HepG2 (cell line): ENCODE measurements around the gene KRTAP10-5. TPM values are rescaled to one million over a fixed set of nuclear protein-coding genes. Genes with fewer than 3 reads are reported as not detected.

Experiments used
- ELF1 ChIP-seq: sonication (generic); formaldehyde crosslinking; IDR thresholded peaks from 2 replicates; pipeline ENCODE4 v1.4.0; 2020; ENCODE audit warnings: missing genetic modification reagents
- ISX ChIP-seq: sonication (generic); formaldehyde crosslinking; conservative IDR thresholded peaks from 2 replicates; pipeline ENCODE4 v1.5.0; 2020; ENCODE audit warnings: missing genetic modification reagents
- PAF1 ChIP-seq: IDR thresholded peaks from 2 replicates; pipeline ENCODE4 v1.6.1; 2016; ENCODE audit warnings: missing genetic modification reagents, missing compliant biosample characterization
- SMYD3 ChIP-seq: sonication (generic); formaldehyde crosslinking; IDR thresholded peaks from 2 replicates; pipeline ENCODE4 v1.8.1; 2023; ENCODE audit warnings: mild to moderate bottlenecking, missing genetic modification reagents
- SP5 ChIP-seq: IDR thresholded peaks from 2 replicates; pipeline ENCODE4 v1.6.1; 2016; ENCODE audit warnings: low read depth, borderline replicate concordance
- U2AF2 ChIP-seq: fragments of 200-400 bp; formaldehyde crosslinking; IDR thresholded peaks from 2 replicates; pipeline ENCODE4 v1.6.1; 2017; ENCODE audit warnings: low read depth, mild to moderate bottlenecking, low read length
- ZNF20 ChIP-seq: sonication (generic); formaldehyde crosslinking; IDR thresholded peaks from 2 replicates; pipeline ENCODE4 v1.4.0; 2020; ENCODE audit warnings: mild to moderate bottlenecking, moderate library complexity, missing genetic modification reagents
- ZNF350 ChIP-seq: sonication (generic); formaldehyde crosslinking; IDR thresholded peaks from 2 replicates; pipeline ENCODE4 v1.4.0; 2020; ENCODE audit warnings: mild to moderate bottlenecking, low read depth, missing genetic modification reagents, borderline replicate concordance
- ZNF678 ChIP-seq: sonication (generic); formaldehyde crosslinking; IDR thresholded peaks from 2 replicates; pipeline ENCODE4 v1.4.0; 2020; ENCODE audit warnings: mild to moderate bottlenecking, missing genetic modification reagents
- ZNF75D ChIP-seq: sonication (generic); formaldehyde crosslinking; IDR thresholded peaks from 2 replicates; pipeline ENCODE4 v1.8.1; 2023; ENCODE audit warnings: missing genetic modification reagents, mild to moderate bottlenecking, borderline replicate concordance
- polyA plus RNA-seq, 8 experiments: library from polyadenylated mRNA; depleted of rRNA in 3 of 8; stranded (reverse) in 7 of 8; unstranded in 1 of 8; fragments of >200 nt; fragmentation: Illumina TruSeq in 4 of 8; extraction: Trizol in 4 of 8; gene quantifications; 2 replicates each; pipeline versions ENCODE4 v1.2.1 to v1.2.3, GENCODE V29; 2011 to 2016; ENCODE audit warnings: low read depth in 4 of 8, missing spikeins in 1 of 8, mixed read lengths in 1 of 8; ENCODE audit not compliant: insufficient read depth in 1 of 8
- total RNA-seq, 5 experiments: library from RNA; depleted of rRNA; stranded (reverse); fragments of >200 nt; fragmentation: Illumina TruSeq; extraction: Trizol; gene quantifications; 2 replicates each; pipeline ENCODE4 v1.2.3, GENCODE V29; 2016; ENCODE audit warnings: low read depth in 1 of 5
- TF ChIP-seq, protein P1 (sequence below): sonication (generic); formaldehyde crosslinking; IDR thresholded peaks from 2 replicates; pipeline ENCODE4; 2020; ENCODE audit warnings: missing genetic modification reagents, mild to moderate bottlenecking, borderline replicate concordance
- TF ChIP-seq, protein P2 (sequence below): sonication (generic); formaldehyde crosslinking; IDR thresholded peaks from 2 replicates; pipeline ENCODE4 v1.4.0; 2020; ENCODE audit warnings: missing genetic modification reagents
- TF ChIP-seq, protein P3 (sequence below): sonication (generic); formaldehyde crosslinking; IDR thresholded peaks from 2 replicates; pipeline ENCODE4 v1.4.0; 2020; ENCODE audit warnings: missing genetic modification reagents

Gene KRTAP10-5
- total and polyA plus RNA-seq, 2 of the 13 experiments (the other 11 are each of a cell fraction or from before 2014, with no cell fraction given), result not detected

DNA sequence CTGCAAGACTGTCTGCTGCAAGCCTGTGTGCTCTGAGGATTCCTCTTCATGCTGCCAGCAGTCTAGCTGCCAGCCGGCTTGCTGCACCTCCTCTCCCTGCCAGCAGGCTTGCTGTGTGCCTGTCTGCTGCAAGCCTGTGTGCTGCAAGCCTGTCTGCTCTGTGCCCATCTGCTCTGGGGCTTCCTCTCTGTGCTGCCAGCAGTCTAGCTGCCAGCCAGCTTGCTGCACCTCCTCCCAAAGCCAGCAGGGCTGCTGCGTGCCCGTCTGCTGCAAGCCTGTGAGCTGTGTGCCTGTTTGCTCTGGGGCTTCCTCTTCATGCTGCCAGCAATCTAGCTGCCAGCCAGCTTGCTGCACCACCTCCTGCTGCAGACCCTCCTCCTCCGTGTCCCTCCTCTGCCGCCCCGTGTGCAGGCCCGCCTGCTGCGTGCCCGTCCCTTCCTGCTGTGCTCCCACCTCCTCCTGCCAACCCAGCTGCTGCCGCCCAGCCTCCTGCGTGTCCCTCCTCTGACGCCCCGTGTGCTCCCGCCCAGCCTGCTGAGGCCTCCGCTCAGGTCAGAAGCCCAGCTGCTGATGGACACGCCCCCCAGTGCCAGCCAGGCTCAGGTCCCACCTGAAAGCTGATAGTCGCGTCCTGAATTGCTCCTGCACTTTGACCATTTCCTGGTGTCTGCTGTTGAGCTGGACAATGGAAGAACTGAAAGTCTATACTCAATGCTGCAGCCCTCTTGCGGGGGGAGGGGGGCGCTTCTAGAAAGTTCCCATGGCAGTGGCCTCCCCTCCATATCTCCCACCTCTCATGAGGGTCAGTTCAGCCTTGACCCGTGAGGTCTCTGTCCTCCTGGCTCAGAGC, 5.7 kb downstream of the KRTAP10-5 start (continued):
- no peak for TF ChIP-seq U2AF2
- no peak for TF ChIP-seq ZNF678 (CRISPR knock-in tag)
- TF ChIP-seq, protein P1, sequence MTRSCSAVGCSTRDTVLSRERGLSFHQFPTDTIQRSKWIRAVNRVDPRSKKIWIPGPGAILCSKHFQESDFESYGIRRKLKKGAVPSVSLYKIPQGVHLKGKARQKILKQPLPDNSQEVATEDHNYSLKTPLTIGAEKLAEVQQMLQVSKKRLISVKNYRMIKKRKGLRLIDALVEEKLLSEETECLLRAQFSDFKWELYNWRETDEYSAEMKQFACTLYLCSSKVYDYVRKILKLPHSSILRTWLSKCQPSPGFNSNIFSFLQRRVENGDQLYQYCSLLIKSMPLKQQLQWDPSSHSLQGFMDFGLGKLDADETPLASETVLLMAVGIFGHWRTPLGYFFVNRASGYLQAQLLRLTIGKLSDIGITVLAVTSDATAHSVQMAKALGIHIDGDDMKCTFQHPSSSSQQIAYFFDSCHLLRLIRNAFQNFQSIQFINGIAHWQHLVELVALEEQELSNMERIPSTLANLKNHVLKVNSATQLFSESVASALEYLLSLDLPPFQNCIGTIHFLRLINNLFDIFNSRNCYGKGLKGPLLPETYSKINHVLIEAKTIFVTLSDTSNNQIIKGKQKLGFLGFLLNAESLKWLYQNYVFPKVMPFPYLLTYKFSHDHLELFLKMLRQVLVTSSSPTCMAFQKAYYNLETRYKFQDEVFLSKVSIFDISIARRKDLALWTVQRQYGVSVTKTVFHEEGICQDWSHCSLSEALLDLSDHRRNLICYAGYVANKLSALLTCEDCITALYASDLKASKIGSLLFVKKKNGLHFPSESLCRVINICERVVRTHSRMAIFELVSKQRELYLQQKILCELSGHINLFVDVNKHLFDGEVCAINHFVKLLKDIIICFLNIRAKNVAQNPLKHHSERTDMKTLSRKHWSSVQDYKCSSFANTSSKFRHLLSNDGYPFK, result no peak
- TF ChIP-seq ISX (CRISPR knock-in tag), result no peak
- TF ChIP-seq ZNF20, result no peak
- peak; percentile 78; the same call in 1 of the 2 replicates for TF ChIP-seq SP5 (CRISPR knock-in tag)
- TF ChIP-seq, protein P2, sequence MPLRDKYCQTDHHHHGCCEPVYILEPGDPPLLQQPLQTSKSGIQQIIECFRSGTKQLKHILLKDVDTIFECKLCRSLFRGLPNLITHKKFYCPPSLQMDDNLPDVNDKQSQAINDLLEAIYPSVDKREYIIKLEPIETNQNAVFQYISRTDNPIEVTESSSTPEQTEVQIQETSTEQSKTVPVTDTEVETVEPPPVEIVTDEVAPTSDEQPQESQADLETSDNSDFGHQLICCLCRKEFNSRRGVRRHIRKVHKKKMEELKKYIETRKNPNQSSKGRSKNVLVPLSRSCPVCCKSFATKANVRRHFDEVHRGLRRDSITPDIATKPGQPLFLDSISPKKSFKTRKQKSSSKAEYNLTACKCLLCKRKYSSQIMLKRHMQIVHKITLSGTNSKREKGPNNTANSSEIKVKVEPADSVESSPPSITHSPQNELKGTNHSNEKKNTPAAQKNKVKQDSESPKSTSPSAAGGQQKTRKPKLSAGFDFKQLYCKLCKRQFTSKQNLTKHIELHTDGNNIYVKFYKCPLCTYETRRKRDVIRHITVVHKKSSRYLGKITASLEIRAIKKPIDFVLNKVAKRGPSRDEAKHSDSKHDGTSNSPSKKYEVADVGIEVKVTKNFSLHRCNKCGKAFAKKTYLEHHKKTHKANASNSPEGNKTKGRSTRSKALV (CRISPR knock-in tag), result no peak
- no peak for TF ChIP-seq SMYD3 (CRISPR knock-in tag)
- peak; percentile 71 for TF ChIP-seq ELF1 (CRISPR knock-in tag)
- TF ChIP-seq, protein P3, sequence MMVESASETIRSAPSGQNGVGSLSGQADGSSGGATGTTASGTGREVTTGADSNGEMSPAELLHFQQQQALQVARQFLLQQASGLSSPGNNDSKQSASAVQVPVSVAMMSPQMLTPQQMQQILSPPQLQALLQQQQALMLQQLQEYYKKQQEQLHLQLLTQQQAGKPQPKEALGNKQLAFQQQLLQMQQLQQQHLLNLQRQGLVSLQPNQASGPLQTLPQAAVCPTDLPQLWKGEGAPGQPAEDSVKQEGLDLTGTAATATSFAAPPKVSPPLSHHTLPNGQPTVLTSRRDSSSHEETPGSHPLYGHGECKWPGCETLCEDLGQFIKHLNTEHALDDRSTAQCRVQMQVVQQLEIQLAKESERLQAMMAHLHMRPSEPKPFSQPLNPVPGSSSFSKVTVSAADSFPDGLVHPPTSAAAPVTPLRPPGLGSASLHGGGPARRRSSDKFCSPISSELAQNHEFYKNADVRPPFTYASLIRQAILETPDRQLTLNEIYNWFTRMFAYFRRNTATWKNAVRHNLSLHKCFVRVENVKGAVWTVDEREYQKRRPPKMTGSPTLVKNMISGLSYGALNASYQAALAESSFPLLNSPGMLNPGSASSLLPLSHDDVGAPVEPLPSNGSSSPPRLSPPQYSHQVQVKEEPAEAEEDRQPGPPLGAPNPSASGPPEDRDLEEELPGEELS (CRISPR knock-in tag), result peak; percentile 24; the same call in 1 of the 2 replicates
- no peak for TF ChIP-seq ZNF75D (CRISPR knock-in tag)
- TF ChIP-seq ZNF350 (CRISPR knock-in tag), result peak; percentile 38; the same call in 1 of the 2 replicates
- no peak for TF ChIP-seq PAF1 (CRISPR knock-in tag)
